Caco-2 (cell line): ENCODE results near the gene GGA1. TPM values are rescaled to one million over a fixed set of nuclear protein-coding genes. Genes with fewer than 3 reads are reported as not detected.

Experiments used
- BruUV-seq: library from RNA; stranded (reverse); fragments of 400-500 nt; replicated peaks from 2 replicates; lab custom pipeline; 2021; lab: Mats Ljungman, UMichigan
- CTCF ChIA-PET: fragments of 300-600 bp; sonication (Branson Sonifier 250); formaldehyde crosslinking; loops from one replicate; lab custom pipeline; 2022; ENCODE audit warnings: antibody characterized with exemption; lab: Charles Lee
- POLR2A ChIA-PET: fragments of 300-600 bp; sonication (Branson Sonifier 250); formaldehyde crosslinking; loops from one replicate; lab custom pipeline; 2022; ENCODE audit warnings: antibody characterized with exemption; lab: Charles Lee
- DNase-seq, 2 experiments: peaks; one replicate each; pipeline versions ENCODE4 v3.0.0 to v3.0.0-alpha.2; 2020 to 2022
- H3K27me3 ChIP-seq: replicated peaks from 2 replicates; pipeline ENCODE4 v1.6.0; 2011; ENCODE audit warnings: low read length; ENCODE audit not compliant: control insufficient read depth, insufficient read depth
- H3K36me3 ChIP-seq: 2 replicates; pipeline ENCODE4 v1.5.1; 2011; ENCODE audit warnings: low read length; ENCODE audit not compliant: control insufficient read depth, insufficient read depth
- H3K4me1 ChIP-seq: fragments of 250-450 bp; sonication (Bioruptor Pico); 2 replicates; pipeline ENCODE4 v1.5.1; 2020; ENCODE audit warnings: mild to moderate bottlenecking
- H3K4me3 ChIP-seq: 2 replicates; pipeline ENCODE4 v1.5.1; 2011; ENCODE audit warnings: low read depth, mild to moderate bottlenecking, control low read depth, low read length
- H3K9me3 ChIP-seq: fragments of 250-450 bp; sonication (Bioruptor Pico); 2 replicates; pipeline ENCODE4 v1.5.1; 2020; ENCODE audit warnings: mild to moderate bottlenecking, moderate library complexity
- H3K27ac Mint-ChIP-seq: one replicate; pipeline ENCODE4 v1.8.0; 2022; ENCODE audit warnings: mixed read lengths; ENCODE audit not compliant: unreplicated experiment
- H3K27me3 Mint-ChIP-seq: one replicate; pipeline ENCODE4 v1.8.0; 2022; ENCODE audit warnings: mixed read lengths; ENCODE audit not compliant: insufficient read depth, unreplicated experiment
- H3K36me3 Mint-ChIP-seq: one replicate; pipeline ENCODE4 v1.8.0; 2022; ENCODE audit warnings: mild to moderate bottlenecking, mixed read lengths; ENCODE audit not compliant: insufficient read depth, unreplicated experiment
- H3K4me1 Mint-ChIP-seq: one replicate; pipeline ENCODE4 v1.8.0; 2022; ENCODE audit warnings: low read depth, mixed read lengths; ENCODE audit not compliant: unreplicated experiment
- H3K4me3 Mint-ChIP-seq: one replicate; pipeline ENCODE4 v1.8.0; 2022; ENCODE audit warnings: mild to moderate bottlenecking, moderate library complexity, mixed read lengths; ENCODE audit not compliant: unreplicated experiment
- H3K9me3 Mint-ChIP-seq: one replicate; pipeline ENCODE4 v1.8.0; 2022; ENCODE audit warnings: mixed read lengths; ENCODE audit not compliant: unreplicated experiment
- intact Hi-C: fragments of 100-400 bp; cut with micrococcal nuclease; formaldehyde crosslinking; loops from one replicate; pipeline ENCODE4 v1.10.0; 2022; ENCODE audit not compliant: unreplicated experiment
- total RNA-seq: library from RNA; stranded (reverse); gene quantifications from 2 replicates; pipeline ENCODE4 v1.2.3, GENCODE V29; 2022
- TF ChIP-seq, protein P1 (sequence below), 2 experiments: fragments of 200-600 bp in 1 of 2; IDR thresholded peaks; 1 replicate in 1 of 2; 2 replicates in 1 of 2; pipeline versions ENCODE4 v1.5.1 to v1.8.0; 2011 to 2022; ENCODE audit warnings: antibody characterized with exemption in 1 of 2, control low read depth in 1 of 2, inconsistent platforms in 1 of 2, low read depth in 1 of 2, low read length in 1 of 2, mild to moderate bottlenecking in 1 of 2, moderate library complexity in 1 of 2; ENCODE audit not compliant: insufficient read depth in 1 of 2, severe bottlenecking in 1 of 2, unreplicated experiment in 1 of 2

Gene GGA1
- total RNA-seq, 1 experiment from 2014 or later = 65.7 TPM

DNA sequence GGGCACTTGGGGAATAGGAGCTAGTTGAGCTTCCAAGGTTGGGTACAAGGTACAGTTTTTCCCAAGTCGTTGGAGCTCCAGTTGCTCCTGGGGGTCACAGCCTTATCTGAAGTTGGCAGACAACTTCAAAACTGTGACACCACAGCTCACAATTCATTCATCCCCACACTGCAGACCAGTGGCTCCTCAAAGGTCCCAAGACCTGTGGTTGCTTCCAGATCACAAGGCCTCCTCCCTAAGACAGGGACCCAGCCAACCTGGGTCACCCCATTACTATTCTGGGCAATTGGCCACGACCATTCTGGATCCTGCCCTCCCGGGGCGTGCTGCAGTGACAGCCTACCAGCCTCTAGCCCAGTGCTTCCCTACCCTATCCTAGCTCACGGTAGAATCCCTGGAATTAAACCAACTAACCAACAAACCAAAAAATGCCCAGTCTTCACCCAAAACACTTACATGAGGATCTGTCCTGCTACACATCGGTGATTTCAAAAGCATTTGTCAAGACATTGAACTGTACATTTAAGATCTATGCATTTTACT lies 49.0 kb downstream of the GGA1 start:
- POLR2A ChIA-PET = interaction anchor here (0.5 to 2.2 kb wide), 11 partner anchors 10 to 262 kb away, joined by 3 to 22 read pairs (median 4); partner anchors contain the start of genes GGA1, LGALS2 and NOL12
- H3K4me3 Mint-ChIP-seq = peak overlapping the region; percentile 89
- H3K4me1 ChIP-seq = peaks cover 18% of the 10 kb centered on the region
- peaks cover 19% of the 10 kb centered on the region for H3K4me1 Mint-ChIP-seq
- DNase-seq = no peak
- H3K27ac Mint-ChIP-seq = peak overlapping the region; percentile 84
- no peaks in the 10 kb centered on the region for H3K27me3 ChIP-seq
- peak overlapping the region; percentile 98 for H3K4me3 ChIP-seq
- TSS peak; percentile 69 for BruUV-seq
- H3K27me3 Mint-ChIP-seq = no peaks in the 10 kb centered on the region
- CTCF ChIA-PET = interaction anchor here (0.6 to 3.9 kb wide), 19 partner anchors 10 to 678 kb away, joined by 3 to 66 read pairs (median 4); partner anchors contain the start of genes GGA1, NOL12 and TRIOBP
- no peaks in the 10 kb centered on the region for H3K9me3 ChIP-seq
- TF ChIP-seq, protein P1, sequence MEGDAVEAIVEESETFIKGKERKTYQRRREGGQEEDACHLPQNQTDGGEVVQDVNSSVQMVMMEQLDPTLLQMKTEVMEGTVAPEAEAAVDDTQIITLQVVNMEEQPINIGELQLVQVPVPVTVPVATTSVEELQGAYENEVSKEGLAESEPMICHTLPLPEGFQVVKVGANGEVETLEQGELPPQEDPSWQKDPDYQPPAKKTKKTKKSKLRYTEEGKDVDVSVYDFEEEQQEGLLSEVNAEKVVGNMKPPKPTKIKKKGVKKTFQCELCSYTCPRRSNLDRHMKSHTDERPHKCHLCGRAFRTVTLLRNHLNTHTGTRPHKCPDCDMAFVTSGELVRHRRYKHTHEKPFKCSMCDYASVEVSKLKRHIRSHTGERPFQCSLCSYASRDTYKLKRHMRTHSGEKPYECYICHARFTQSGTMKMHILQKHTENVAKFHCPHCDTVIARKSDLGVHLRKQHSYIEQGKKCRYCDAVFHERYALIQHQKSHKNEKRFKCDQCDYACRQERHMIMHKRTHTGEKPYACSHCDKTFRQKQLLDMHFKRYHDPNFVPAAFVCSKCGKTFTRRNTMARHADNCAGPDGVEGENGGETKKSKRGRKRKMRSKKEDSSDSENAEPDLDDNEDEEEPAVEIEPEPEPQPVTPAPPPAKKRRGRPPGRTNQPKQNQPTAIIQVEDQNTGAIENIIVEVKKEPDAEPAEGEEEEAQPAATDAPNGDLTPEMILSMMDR (IDR thresholded peaks at IDR 0.05; ENCODE audit: insufficient read depth in 1 of 2, low read depth in 1 of 2, low read length in 1 of 2, severe bottlenecking in 1 of 2, unreplicated experiment in 1 of 2) = no peak
- H3K9me3 Mint-ChIP-seq = no peaks in the 10 kb centered on the region
- H3K36me3 Mint-ChIP-seq = peaks cover 27% of the 10 kb centered on the region
- no peaks in the 10 kb centered on the region; the same call in 1 of the 2 replicates for H3K36me3 ChIP-seq
- intact Hi-C loops = loop anchor here (1.0 to 5.0 kb wide), 3 partner anchors 14 to 135 kb away; no protein-coding TSS in a partner anchor

DNA sequence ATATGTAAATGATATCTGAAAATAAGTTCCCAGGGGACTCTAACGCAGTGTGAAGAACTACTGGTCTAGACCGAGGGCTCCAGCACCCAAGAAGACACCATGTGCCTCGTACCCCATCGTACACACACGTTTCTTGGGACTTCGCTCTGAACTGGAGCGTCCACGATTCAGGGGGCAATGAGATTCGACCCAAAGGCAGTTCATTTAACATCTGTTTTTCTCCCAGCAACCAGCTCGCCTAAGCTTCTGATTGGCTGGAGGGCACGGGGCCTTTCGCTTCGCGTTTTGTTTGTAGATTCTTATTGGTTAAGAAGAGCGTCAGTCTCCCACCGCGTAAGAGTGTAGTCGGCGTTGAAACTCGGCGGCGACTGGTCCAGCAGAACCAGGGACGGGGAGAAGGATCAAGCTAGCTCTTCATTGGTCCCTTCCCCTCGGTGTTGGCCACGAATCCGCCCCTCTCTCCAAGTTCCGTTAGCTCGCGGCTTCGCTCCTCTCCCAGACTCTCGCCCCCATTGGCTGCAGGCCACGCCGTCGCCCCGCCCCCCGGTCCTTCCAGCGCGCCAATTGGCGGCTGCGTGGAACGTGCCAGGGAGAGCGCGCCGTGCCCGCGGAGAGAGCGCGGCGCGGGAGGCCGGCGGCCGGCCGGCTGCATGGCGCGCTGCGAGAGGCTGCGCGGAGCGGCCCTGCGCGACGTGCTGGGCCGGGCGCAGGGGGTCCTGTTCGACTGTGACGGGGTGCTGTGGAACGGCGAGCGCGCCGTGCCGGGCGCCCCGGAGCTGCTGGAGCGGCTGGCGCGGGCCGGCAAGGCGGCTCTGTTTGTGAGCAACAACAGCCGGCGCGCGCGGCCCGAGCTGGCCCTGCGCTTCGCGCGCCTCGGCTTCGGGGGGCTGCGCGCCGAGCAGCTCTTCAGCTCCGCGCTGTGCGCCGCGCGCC lies 49.8 kb downstream of the GGA1 start, which contains the start of gene PDXP:
PDXP (plus strand) TSS at position 591 of the 933 bp plus-strand sequence; CDS start at position 651, 60 bp downstream.
- intact Hi-C loops = loop anchor here (1.0 to 5.0 kb wide), 3 partner anchors 15 to 134 kb away; no protein-coding TSS in a partner anchor
- Mint-ChIP-seq H3K4me3 (peak within 1 kb of the TSS; percentile 89), H3K27ac (peak within 1 kb of the TSS; percentile 84), H3K27me3 (no peaks in the 10 kb centered on the region), H3K9me3 (no peaks in the 10 kb centered on the region), H3K4me1 (peaks cover 19% of the 10 kb centered on the region), H3K36me3 (peaks cover 20% of the 10 kb centered on the region)
- Histone ChIP-seq H3K36me3 (no peaks in the 10 kb centered on the region; the same call in 1 of the 2 replicates), H3K27me3 (no peaks in the 10 kb centered on the region), H3K9me3 (no peaks in the 10 kb centered on the region), H3K4me3 (peak within 1 kb of the TSS; percentile 98), H3K4me1 (peaks cover 18% of the 10 kb centered on the region)
- DNase-seq = peak; percentile 98 to 99
- ChIA-PET POLR2A (interaction anchor here (0.6 to 2.2 kb wide), 12 partner anchors 9 to 261 kb away, joined by 3 to 22 read pairs (median 4); partner anchors contain the start of genes GGA1, LGALS2 and NOL12), CTCF (interaction anchor here (0.5 to 3.9 kb wide), 20 partner anchors 9 to 678 kb away, joined by 3 to 66 read pairs (median 4); partner anchors contain the start of genes GGA1, NOL12 and TRIOBP)
- no TSS peak for BruUV-seq
- TF ChIP-seq, protein P1 (IDR thresholded peaks at IDR 0.05; ENCODE audit: insufficient read depth in 1 of 2, low read depth in 1 of 2, low read length in 1 of 2, severe bottlenecking in 1 of 2, unreplicated experiment in 1 of 2) = no peak
